Left kidney (tissue), 2 donors: ENCODE results near the gene RHOT1. TPM values are rescaled to one million over a fixed set of nuclear protein-coding genes. Genes with fewer than 3 reads are reported as not detected.
"Not testable (repeated sequence)": the region's sequence is repeated elsewhere in the genome, so short reads cannot be mapped to it uniquely, and the experiment has no call there.

Experiments used
- DNase-seq: peaks from one replicate; pipeline ENCODE4 v3.0.0-alpha.2; 2013
- polyA plus RNA-seq: library from polyadenylated mRNA; unstranded; fragments of 120-200 nt; gene quantifications from one replicate; pipeline ENCODE4 v1.2.1, GENCODE V29; 2013; ENCODE audit not compliant: insufficient read length

The RHOT1 gene
- polyA plus RNA-seq, 1 donor = 61.7 TPM

GRCh38 chr17:32226886-32227285 lies 84.6 kb downstream of the RHOT1 start:
- DNase-seq = peak; percentile 15

- DNase-seq = no peak
Measured at GRCh38 chr17:32227910-32228309, 85.6 kb downstream of the RHOT1 start.

GRCh38 chr17:32235588-32235987 lies 93.3 kb downstream of the RHOT1 start:
- DNase-seq = no peak

- DNase-seq = no peak
Measured at GRCh38 chr17:32239456-32239855, 97.2 kb downstream of the RHOT1 start.

GRCh38 chr17:32240750-32241149 lies 98.4 kb downstream of the RHOT1 start:
- DNase-seq = no peak

- no peak for DNase-seq
Measured at GRCh38 chr17:32241640-32242039, 99.3 kb downstream of the RHOT1 start.

GRCh38 chr17:32249475-32249874 lies 107.2 kb downstream of the RHOT1 start:
- DNase-seq = no peak

- peak; percentile 73 for DNase-seq
Measured at GRCh38 chr17:32253117-32253611, 110.9 kb downstream of the RHOT1 start.

GRCh38 chr17:32256012-32256700 lies 113.9 kb downstream of the RHOT1 start:
- DNase-seq = no peak

- DNase-seq = no peak
Measured at GRCh38 chr17:32256701-32257019, 114.4 kb downstream of the RHOT1 start.

GRCh38 chr17:32258383-32259140 lies 116.3 kb downstream of the RHOT1 start:
- no peak for DNase-seq

GRCh38 chr17:32259586-32259985 lies 117.3 kb downstream of the RHOT1 start:
- no peak for DNase-seq

- no peak for DNase-seq
Measured at GRCh38 chr17:32261417-32261736, 119.1 kb downstream of the RHOT1 start.

GRCh38 chr17:32261936-32262510 lies 119.7 kb downstream of the RHOT1 start:
- DNase-seq = no peak

GRCh38 chr17:32263515-32263914 lies 121.2 kb downstream of the RHOT1 start:
- DNase-seq = not testable (repeated sequence)

GRCh38 chr17:32264140-32264799 lies 122.0 kb downstream of the RHOT1 start:
- DNase-seq = no peak

- no peak for DNase-seq
Measured at GRCh38 chr17:32264823-32265191, 122.5 kb downstream of the RHOT1 start.

GRCh38 chr17:32265192-32265923 lies 123.1 kb downstream of the RHOT1 start, which contains the start of gene RHBDL3:
Gene RHBDL3, plus strand, starts transcription at chr17:32265832. Its CDS starts 358 bp downstream, at chr17:32266190.
- no peak for DNase-seq

- DNase-seq = no peak
Measured at GRCh38 chr17:32266051-32266388, 123.7 kb downstream of the RHOT1 start.

GRCh38 chr17:32266389-32267301 lies 124.3 kb downstream of the RHOT1 start:
- DNase-seq = no peak

- no peak for DNase-seq
Measured at GRCh38 chr17:32267690-32268205, 125.4 kb downstream of the RHOT1 start.
